ENCODE data around the gene FOXP4. TPM values are rescaled to one million over a fixed set of nuclear protein-coding genes. Genes with fewer than 3 reads are reported as not detected.
A peak's percentile ranks its signal among the peaks of the same experiment; 100 is the strongest.

Gene FOXP4
- total and polyA plus RNA-seq, 2 experiments from 2014 or later = 1.1 to 3.9 TPM

DNA sequence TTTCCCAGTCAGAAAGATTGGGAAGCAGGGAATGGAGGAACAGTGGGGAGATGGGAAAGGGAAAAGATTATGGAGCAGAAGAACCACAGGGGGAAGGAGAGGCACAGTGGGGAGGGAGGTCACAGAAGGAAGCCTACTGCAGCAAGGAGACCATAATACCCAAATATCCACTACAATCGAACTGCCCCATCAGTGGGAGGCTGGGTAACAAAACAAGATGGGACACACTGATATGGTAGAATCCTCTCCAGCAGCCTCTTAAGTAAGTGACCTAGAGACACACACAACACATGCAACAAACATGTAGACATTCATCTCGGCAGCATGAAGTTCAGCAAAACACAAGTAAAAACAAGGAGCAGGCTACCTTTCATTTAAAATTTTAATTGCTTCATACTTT lies 4.8 kb upstream of the FOXP4 start:
- H3K36me3 ChIP-seq (ENCODE audit: low read depth) = no peaks in the 10 kb centered on the region
- TF ChIP-seq EZH2phosphoT487 (IDR thresholded peaks at IDR 0.05; ENCODE audit: insufficient read depth, low read depth) (no peak), EZH2 (IDR thresholded peaks at IDR 0.05; ENCODE audit: insufficient read depth, poor library complexity, severe bottlenecking) (no peak)
- no peak overlapping the region for H2AFZ ChIP-seq
- H3K4me1 ChIP-seq (ENCODE audit: insufficient read depth) = no peaks in the 10 kb centered on the region
- H3K9ac ChIP-seq = no peak overlapping the region
- H3K27me3 ChIP-seq (replicated peaks; ENCODE audit: insufficient read depth) = no peaks in the 10 kb centered on the region
- no peaks in the 10 kb centered on the region for H3K79me2 ChIP-seq (ENCODE audit: insufficient read depth)
- H3K27ac ChIP-seq = no peak overlapping the region
- WGBS, 2 experiments (ENCODE audit: low coverage in 1 of 2, low lambda C conversion rate in 2 of 2, missing lambda C conversion rate in 2 of 2) = 81 to 88% methylated on average over 2 of the region's 2 CpGs
- no peak for DNase-seq
- in situ Hi-C loops (cut with MboI) = no loop called here
- H3K9me2 ChIP-seq (ENCODE audit: insufficient read depth) = no peaks in the 10 kb centered on the region
- H4K20me1 ChIP-seq (ENCODE audit: insufficient read depth) = no peaks in the 10 kb centered on the region
- no peaks in the 10 kb centered on the region for H3K9me3 ChIP-seq (ENCODE audit: low read depth)
- H3K4me3 ChIP-seq = no peak overlapping the region
- no peak overlapping the region for H3K4me2 ChIP-seq (ENCODE audit: unreplicated experiment)
- no peaks in the 10 kb centered on the region for H3F3A ChIP-seq (ENCODE audit: insufficient read depth)

DNA sequence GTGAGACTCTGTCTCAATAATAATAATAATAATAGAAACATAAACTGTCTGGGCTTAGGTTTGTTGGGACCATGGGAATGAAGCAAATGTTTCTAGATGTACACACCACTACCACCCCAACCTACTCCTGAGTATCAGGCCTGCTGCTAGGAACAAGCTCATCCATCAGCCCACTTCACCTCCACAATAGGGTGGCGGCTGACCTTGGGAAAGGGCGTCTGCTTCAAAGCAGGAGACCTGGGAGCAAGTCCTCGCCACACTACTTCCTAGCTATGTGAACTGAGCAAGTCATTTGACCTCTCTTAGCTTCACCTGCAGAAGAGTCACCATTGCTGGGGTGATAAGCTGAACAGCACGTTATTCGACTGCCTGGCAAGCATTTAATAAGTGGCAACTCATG lies 3.1 kb upstream of the FOXP4 start:
- Histone ChIP-seq H3K4me1 (ENCODE audit: insufficient read depth) (no peaks in the 10 kb centered on the region), H3K9ac (no peak overlapping the region), H3K9me2 (ENCODE audit: insufficient read depth) (no peaks in the 10 kb centered on the region), H4K20me1 (ENCODE audit: insufficient read depth) (no peaks in the 10 kb centered on the region), H3F3A (ENCODE audit: insufficient read depth) (no peaks in the 10 kb centered on the region), H3K9me3 (ENCODE audit: low read depth) (no peaks in the 10 kb centered on the region), H3K79me2 (ENCODE audit: insufficient read depth) (0 out of 2 replicates have a peak, but pooled peaks cover 6% of the 10 kb centered on the region), H3K4me3 (no peak overlapping the region), H3K4me2 (ENCODE audit: unreplicated experiment) (no peak overlapping the region), H3K27ac (no peak overlapping the region), H2AFZ (no peak overlapping the region), H3K27me3 (replicated peaks; ENCODE audit: insufficient read depth) (no peaks in the 10 kb centered on the region), H3K36me3 (ENCODE audit: low read depth) (no peaks in the 10 kb centered on the region)
- no peak for DNase-seq
- 92 to 95% methylated on average over 5 of the region's 5 CpGs for WGBS, 2 experiments (ENCODE audit: low coverage in 1 of 2, low lambda C conversion rate in 2 of 2, missing lambda C conversion rate in 2 of 2)
- TF ChIP-seq EZH2 (IDR thresholded peaks at IDR 0.05; ENCODE audit: insufficient read depth, poor library complexity, severe bottlenecking) (no peak), EZH2phosphoT487 (IDR thresholded peaks at IDR 0.05; ENCODE audit: insufficient read depth, low read depth) (no peak)
- in situ Hi-C loops (cut with MboI) = no loop called here

DNA sequence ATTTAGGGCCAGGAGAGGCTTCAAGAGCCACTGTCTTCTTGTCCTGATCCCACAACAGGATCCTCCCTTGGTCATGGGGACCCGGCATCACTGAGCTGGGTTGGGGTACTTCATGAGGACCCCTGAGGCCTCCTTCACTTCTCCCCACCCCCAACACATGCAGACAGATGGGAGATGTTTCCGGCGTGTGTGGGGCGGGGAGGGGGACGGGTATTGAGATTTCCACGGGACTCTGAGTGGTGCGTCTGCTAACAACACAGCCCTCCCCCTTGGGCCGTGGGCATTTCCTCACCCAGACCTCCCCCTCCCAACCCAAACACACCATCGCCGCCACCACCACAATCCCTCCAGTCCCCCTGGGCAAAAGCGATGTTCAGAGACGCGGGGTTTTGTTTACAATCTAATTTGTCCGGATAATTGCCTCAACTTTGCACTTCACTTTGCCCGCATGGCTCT lies 906 bp upstream of the FOXP4 start:
- no peak for DNase-seq
- Histone ChIP-seq H3K4me1 (ENCODE audit: insufficient read depth) (no peaks in the 10 kb centered on the region), H3K9me3 (ENCODE audit: low read depth) (no peaks in the 10 kb centered on the region), H3F3A (ENCODE audit: insufficient read depth) (no peaks in the 10 kb centered on the region), H3K4me3 (peak overlapping the region; percentile 80), H3K27me3 (replicated peaks; ENCODE audit: insufficient read depth) (no peaks in the 10 kb centered on the region), H2AFZ (peak overlapping the region; percentile 83), H3K79me2 (ENCODE audit: insufficient read depth) (0 out of 2 replicates have a peak, but pooled peaks cover 18% of the 10 kb centered on the region), H3K36me3 (ENCODE audit: low read depth) (no peaks in the 10 kb centered on the region), H4K20me1 (ENCODE audit: insufficient read depth) (no peaks in the 10 kb centered on the region), H3K9ac (peak overlapping the region; percentile 51), H3K27ac (no peak overlapping the region), H3K9me2 (ENCODE audit: insufficient read depth) (no peaks in the 10 kb centered on the region), H3K4me2 (ENCODE audit: unreplicated experiment) (peak overlapping the region; percentile 99)
- in situ Hi-C loops (cut with MboI) = no loop called here
- WGBS, 2 experiments (ENCODE audit: low coverage in 1 of 2, low lambda C conversion rate in 2 of 2, missing lambda C conversion rate in 2 of 2) = 43 to 45% methylated on average over 12 to 15 of the region's 15 CpGs
- no peak for TF ChIP-seq EZH2 (IDR thresholded peaks at IDR 0.05; ENCODE audit: insufficient read depth, poor library complexity, severe bottlenecking)
- TF ChIP-seq EZH2phosphoT487 (IDR thresholded peaks at IDR 0.05; ENCODE audit: insufficient read depth, low read depth) = no peak

DNA sequence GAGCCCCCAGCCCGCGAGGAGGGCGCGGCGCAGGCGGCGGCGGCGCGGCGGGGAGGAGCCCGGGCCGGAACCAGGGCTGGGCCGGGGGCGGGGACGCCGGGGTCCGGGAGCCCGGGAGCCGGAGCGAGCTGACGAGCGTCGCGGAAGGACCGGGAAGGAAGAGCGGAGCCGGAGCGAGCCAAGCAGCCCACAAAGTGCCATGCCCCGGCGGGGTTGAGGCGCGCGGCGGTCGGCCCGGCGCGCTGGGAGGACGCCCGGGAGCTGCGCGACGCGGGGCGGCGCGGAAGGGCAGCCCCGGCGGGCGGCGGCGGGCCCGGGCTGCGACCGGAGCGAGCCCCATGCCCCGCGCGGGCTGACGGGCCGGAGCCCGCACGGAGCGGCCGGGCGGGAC lies 289 bp downstream of the FOXP4 start:
- Histone ChIP-seq H3K36me3 (ENCODE audit: low read depth) (no peaks in the 10 kb centered on the region), H3K27ac (no peak overlapping the region), H4K20me1 (ENCODE audit: insufficient read depth) (no peaks in the 10 kb centered on the region), H3K4me3 (peak overlapping the region; percentile 80), H3K9ac (no peak overlapping the region), H3K4me2 (ENCODE audit: unreplicated experiment) (peak overlapping the region; percentile 82), H3K27me3 (replicated peaks; ENCODE audit: insufficient read depth) (no peaks in the 10 kb centered on the region), H3K9me2 (ENCODE audit: insufficient read depth) (no peaks in the 10 kb centered on the region), H3F3A (ENCODE audit: insufficient read depth) (no peaks in the 10 kb centered on the region), H3K4me1 (ENCODE audit: insufficient read depth) (no peaks in the 10 kb centered on the region), H3K9me3 (ENCODE audit: low read depth) (no peaks in the 10 kb centered on the region), H2AFZ (peak overlapping the region; percentile 86), H3K79me2 (ENCODE audit: insufficient read depth) (0 out of 2 replicates have a peak, but pooled peaks cover 23% of the 10 kb centered on the region)
- WGBS, 2 experiments (ENCODE audit: low coverage in 1 of 2, low lambda C conversion rate in 2 of 2, missing lambda C conversion rate in 2 of 2) = 1 to 2% methylated on average over 27 to 56 of the region's 67 CpGs
- DNase-seq = peak; percentile 66
- in situ Hi-C loops (cut with MboI) = no loop called here
- TF ChIP-seq EZH2phosphoT487 (IDR thresholded peaks at IDR 0.05; ENCODE audit: insufficient read depth, low read depth) = no peak
- no peak for TF ChIP-seq EZH2 (IDR thresholded peaks at IDR 0.05; ENCODE audit: insufficient read depth, poor library complexity, severe bottlenecking)
